SK-N-SH treated with all-trans-retinoic acid at 6 μM for 48 hours (cell line): ENCODE data around the gene DYRK4.

ENCODE experiments used
- ATAC-seq: fragments of 200-7000 bp; cut with Tn5 transposase; 3 replicates; pipeline ENCODE4 v1.9.1; 2020; ENCODE audit warnings: mild to moderate bottlenecking, moderate library complexity
- BACH2 ChIP-seq: fragments of 250-450 bp; sonication (Bioruptor Pico); IDR thresholded peaks from 2 replicates; pipeline ENCODE4 v1.9.0; 2021; ENCODE audit warnings: mild to moderate bottlenecking, borderline replicate concordance
- CREB5 ChIP-seq: fragments of 250-450 bp; sonication (Bioruptor Pico); IDR thresholded peaks from 2 replicates; pipeline ENCODE4 v1.5.1; 2020; ENCODE audit warnings: low read depth, mild to moderate bottlenecking, moderate library complexity
- CSDC2 ChIP-seq: fragments of 250-450 bp; sonication (Bioruptor Pico); IDR thresholded peaks from 2 replicates; pipeline ENCODE4 v1.5.0; 2020; ENCODE audit warnings: mild to moderate bottlenecking, moderate library complexity
- ESRRG ChIP-seq: fragments of 250-450 bp; sonication (Bioruptor Pico); IDR thresholded peaks from 2 replicates; pipeline ENCODE4 v1.6.1; 2021; ENCODE audit warnings: mild to moderate bottlenecking
- GLIS3 ChIP-seq: fragments of 250-450 bp; sonication (Bioruptor Pico); IDR thresholded peaks from 2 replicates; pipeline ENCODE4 v1.5.0; 2020; ENCODE audit warnings: mild to moderate bottlenecking, moderate library complexity
- ISL1 ChIP-seq: fragments of 250-450 bp; sonication (Bioruptor Pico); IDR thresholded peaks from 2 replicates; pipeline ENCODE4 v2.1.2; 2022; ENCODE audit warnings: mild to moderate bottlenecking, moderate library complexity
- OSR1 ChIP-seq: fragments of 250-450 bp; sonication (Bioruptor Pico); IDR thresholded peaks from 2 replicates; pipeline ENCODE4 v1.8.0; 2022; ENCODE audit warnings: moderate library complexity, mild to moderate bottlenecking, inconsistent platforms
- PATZ1 ChIP-seq: fragments of 250-450 bp; sonication (Bioruptor Pico); IDR thresholded peaks from 2 replicates; pipeline ENCODE4 v1.8.0; 2020; ENCODE audit warnings: mild to moderate bottlenecking, moderate library complexity, borderline replicate concordance
- RARB ChIP-seq: fragments of 250-450 bp; sonication (Bioruptor Pico); IDR thresholded peaks from 2 replicates; pipeline ENCODE4 v1.8.0; 2021; ENCODE audit warnings: mild to moderate bottlenecking, moderate library complexity
- SNAI2 ChIP-seq: fragments of 250-450 bp; sonication (Bioruptor Pico); IDR thresholded peaks from 2 replicates; pipeline ENCODE4 v1.5.0; 2020; ENCODE audit warnings: mild to moderate bottlenecking, moderate library complexity
- TCF4 ChIP-seq: fragments of 250-450 bp; sonication (Bioruptor Pico); IDR thresholded peaks from 2 replicates; pipeline ENCODE4 v1.8.0; 2021; ENCODE audit warnings: mild to moderate bottlenecking, moderate library complexity, borderline replicate concordance
- TOX ChIP-seq: fragments of 250-450 bp; sonication (Bioruptor Pico); IDR thresholded peaks from 2 replicates; pipeline ENCODE4 v1.8.0; 2021; ENCODE audit warnings: mild to moderate bottlenecking, moderate library complexity, borderline replicate concordance
- TSHZ2 ChIP-seq: fragments of 250-450 bp; sonication (Bioruptor Pico); IDR thresholded peaks from 2 replicates; pipeline ENCODE4 v1.5.0; 2020; ENCODE audit warnings: mild to moderate bottlenecking, moderate library complexity
- ZC3H10 ChIP-seq: fragments of 250-450 bp; sonication (Bioruptor Pico); IDR thresholded peaks from 2 replicates; pipeline ENCODE4 v1.5.1; 2021; ENCODE audit warnings: mild to moderate bottlenecking, moderate library complexity
- ZFP3 ChIP-seq: fragments of 250-450 bp; sonication (Bioruptor Pico); IDR thresholded peaks from 2 replicates; pipeline ENCODE4 v1.5.0; 2020; ENCODE audit warnings: mild to moderate bottlenecking, moderate library complexity
- ZFP30 ChIP-seq: fragments of 450-650 bp; formaldehyde crosslinking; IDR thresholded peaks from 2 replicates; pipeline ENCODE4 v1.5.0; 2022; ENCODE audit warnings: mild to moderate bottlenecking, moderate library complexity
- ZNF565 ChIP-seq: fragments of 450-650 bp; formaldehyde crosslinking; conservative IDR thresholded peaks from 2 replicates; pipeline ENCODE4 v1.5.0; 2020; ENCODE audit warnings: low read depth, mild to moderate bottlenecking, moderate library complexity
- ZNF70 ChIP-seq: fragments of 450-650 bp; formaldehyde crosslinking; IDR thresholded peaks from 2 replicates; pipeline ENCODE4 v1.5.0; 2020; ENCODE audit warnings: mild to moderate bottlenecking, moderate library complexity
- ZNF8 ChIP-seq: fragments of 450-650 bp; formaldehyde crosslinking; IDR thresholded peaks from 2 replicates; pipeline ENCODE4 v1.5.0; 2020; ENCODE audit warnings: mild to moderate bottlenecking, moderate library complexity

Gene DYRK4

GRCh38 chr12:4555804-4556203 is 6.2 kb upstream of the DYRK4 start:
- no peak for TF ChIP-seq PATZ1
- no peak for TF ChIP-seq GLIS3
- TF ChIP-seq TOX, result no peak
- no peak for TF ChIP-seq CREB5 (CRISPR knock-in tag)
- no peak for ATAC-seq

GRCh38 chr12:4556735-4557530 is 5.1 kb upstream of the DYRK4 start:
- TF ChIP-seq ZNF8 (no peak), CSDC2 (CRISPR knock-in tag) (no peak), BACH2 (no peak)

GRCh38 chr12:4557586-4557985 is 4.4 kb upstream of the DYRK4 start:
- ATAC-seq, result no peak
- TF ChIP-seq ZFP30, result no peak
- no peak for TF ChIP-seq ZC3H10
- TF ChIP-seq TOX, result no peak
- TF ChIP-seq ZNF70, result no peak
- TF ChIP-seq CREB5 (CRISPR knock-in tag), result no peak
- no peak for TF ChIP-seq PATZ1
- no peak for TF ChIP-seq BACH2
- TF ChIP-seq CSDC2 (CRISPR knock-in tag), result no peak
- TF ChIP-seq ZNF565 (CRISPR knock-in tag), result no peak
- no peak for TF ChIP-seq TCF4 (CRISPR knock-in tag)
- TF ChIP-seq TSHZ2 (CRISPR knock-in tag), result no peak
- no peak for TF ChIP-seq ISL1 (CRISPR knock-in tag)
- no peak for TF ChIP-seq RARB (CRISPR knock-in tag)
- TF ChIP-seq SNAI2 (CRISPR knock-in tag), result no peak
- no peak for TF ChIP-seq GLIS3
- TF ChIP-seq ESRRG (CRISPR knock-in tag), result no peak
- no peak for TF ChIP-seq ZNF8
- no peak for TF ChIP-seq OSR1 (CRISPR knock-in tag)

More at GRCh38 chr12:4556735-4557530, 5.1 kb upstream of the DYRK4 start:
- no peak for ATAC-seq

GRCh38 chr12:4558171-4558570 is 3.8 kb upstream of the DYRK4 start:
- TF ChIP-seq ZFP3 (no peak), ESRRG (CRISPR knock-in tag) (no peak), SNAI2 (CRISPR knock-in tag) (no peak), TOX (no peak)

More at GRCh38 chr12:4558171-4558570, 3.8 kb upstream of the DYRK4 start:
- no peak for ATAC-seq
